ENCODE measurements around the gene FBXL14.

Gene FBXL14

GRCh38 chr12:1587927-1588574 is 6.3 kb downstream of the FBXL14 start:
- no peak for TF ChIP-seq CTCF (conservative IDR thresholded peaks at IDR 0.05; ENCODE audit: low read depth, low read length)
- H3K4me3 ChIP-seq (ENCODE audit: low read length), result no peak overlapping the region
- no peak for DNase-seq (ENCODE audit: low read depth)

GRCh38 chr12:1584326-1584725 is 10.1 kb downstream of the FBXL14 start:
- no peak for DNase-seq (ENCODE audit: low read depth)
- TF ChIP-seq CTCF (conservative IDR thresholded peaks at IDR 0.05; ENCODE audit: low read depth, low read length), result no peak
- H3K4me3 ChIP-seq (ENCODE audit: low read length), result no peak overlapping the region

GRCh38 chr12:1583421-1584078 is 10.8 kb downstream of the FBXL14 start:
- TF ChIP-seq CTCF (conservative IDR thresholded peaks at IDR 0.05; ENCODE audit: low read depth, low read length), result peak; percentile 84
- H3K4me3 ChIP-seq (ENCODE audit: low read length), result peak overlapping the region; percentile 1
- no peak for DNase-seq (ENCODE audit: low read depth)

GRCh38 chr12:1582709-1583050 is 11.7 kb downstream of the FBXL14 start:
- DNase-seq (ENCODE audit: low read depth), result no peak
- no peak for TF ChIP-seq CTCF (conservative IDR thresholded peaks at IDR 0.05; ENCODE audit: low read depth, low read length)

GRCh38 chr12:1581973-1582708 is 12.2 kb downstream of the FBXL14 start:
- no peak for TF ChIP-seq CTCF (conservative IDR thresholded peaks at IDR 0.05; ENCODE audit: low read depth, low read length)
- no peak for DNase-seq (ENCODE audit: low read depth)
- no peak overlapping the region for H3K4me3 ChIP-seq (ENCODE audit: low read length)

More at GRCh38 chr12:1582709-1583050, 11.7 kb downstream of the FBXL14 start:
- H3K4me3 ChIP-seq (ENCODE audit: low read length), result no peak overlapping the region

- no peak overlapping the region for H3K4me3 ChIP-seq (ENCODE audit: low read length)
- no peak for TF ChIP-seq CTCF (conservative IDR thresholded peaks at IDR 0.05; ENCODE audit: low read depth, low read length)
- no peak for DNase-seq (ENCODE audit: low read depth)
Measured at GRCh38 chr12:1580526-1580925, 13.9 kb downstream of the FBXL14 start.
